ENCODE data around the gene SIL1.
"Not testable (repeated sequence)": the region's sequence is repeated elsewhere in the genome, so short reads cannot be mapped to it uniquely, and the experiment has no call there.

SIL1 gene

GRCh38 chr5:138926688-138927448 is 271.3 kb downstream of the SIL1 start:
- DNase-seq (ENCODE audit: low read depth) = no peak
- no peak for TF ChIP-seq CTCF (IDR thresholded peaks at IDR 0.05; ENCODE audit: control insufficient read depth, extremely low read depth, insufficient read depth)
- H3K4me3 ChIP-seq (ENCODE audit: low read depth, low read length) = no peak overlapping the region

GRCh38 chr5:138926257-138926656 is 271.9 kb downstream of the SIL1 start:
- TF ChIP-seq CTCF (IDR thresholded peaks at IDR 0.05; ENCODE audit: control insufficient read depth, extremely low read depth, insufficient read depth) = no peak
- no peak overlapping the region for H3K4me3 ChIP-seq (ENCODE audit: low read depth, low read length)
- DNase-seq (ENCODE audit: low read depth) = no peak

- H3K4me3 ChIP-seq (ENCODE audit: low read depth, low read length) = no peak overlapping the region
- no peak for DNase-seq (ENCODE audit: low read depth)
- TF ChIP-seq CTCF (IDR thresholded peaks at IDR 0.05; ENCODE audit: control insufficient read depth, extremely low read depth, insufficient read depth) = no peak
Observed at GRCh38 chr5:138925090-138925635, 273.0 kb downstream of the SIL1 start.

- H3K4me3 ChIP-seq (ENCODE audit: low read depth, low read length) = no peak overlapping the region
- 0 out of 2 replicates have a peak, but pooled peaks have one; percentile 0 for TF ChIP-seq CTCF (IDR thresholded peaks at IDR 0.05; ENCODE audit: control insufficient read depth, extremely low read depth, insufficient read depth)
- no peak for DNase-seq (ENCODE audit: low read depth)
Observed at GRCh38 chr5:138922494-138922893, 275.7 kb downstream of the SIL1 start.

GRCh38 chr5:138921362-138921761 is 276.8 kb downstream of the SIL1 start:
- DNase-seq (ENCODE audit: low read depth); H3K4me3 ChIP-seq (ENCODE audit: low read depth, low read length): not testable (repeated sequence)

- DNase-seq (ENCODE audit: low read depth) = no peak
- no peak for TF ChIP-seq CTCF (IDR thresholded peaks at IDR 0.05; ENCODE audit: control insufficient read depth, extremely low read depth, insufficient read depth)
- no peak overlapping the region for H3K4me3 ChIP-seq (ENCODE audit: low read depth, low read length)
Observed at GRCh38 chr5:138920181-138920580, 278.0 kb downstream of the SIL1 start.

GRCh38 chr5:138918686-138919085 is 279.5 kb downstream of the SIL1 start:
- TF ChIP-seq CTCF (IDR thresholded peaks at IDR 0.05; ENCODE audit: control insufficient read depth, extremely low read depth, insufficient read depth) = no peak
- no peak overlapping the region for H3K4me3 ChIP-seq (ENCODE audit: low read depth, low read length)
- DNase-seq (ENCODE audit: low read depth) = no peak

Measured in LNCaP clone FGC (cell line).